Measurements from ENCODE around the gene CUX1. TPM values are rescaled to one million over a fixed set of nuclear protein-coding genes. Genes with fewer than 3 reads are reported as not detected.
"Not testable (repeated sequence)": the region's sequence is repeated elsewhere in the genome, so short reads cannot be mapped to it uniquely, and the experiment has no call there.

The CUX1 gene
- total RNA-seq, 2 donors from 2014 or later = 8.6 to 23.3 TPM

- DNase-seq (ENCODE audit: low spot score in 2 of 2) = no peak
- Mint-ChIP-seq H3K9me3 (no peaks in the 10 kb centered on the region), H3K36me3 (no peaks in the 10 kb centered on the region), H3K27ac (no peak overlapping the region)
- ATAC-seq = no peak
These were observed 154.0 kb downstream of the CUX1 start for GRCh38 chr7:101971457-101971856.

- no peak for ATAC-seq
- no peaks in the 10 kb centered on the region for H3K9me3 Mint-ChIP-seq
- H3K27ac Mint-ChIP-seq = peak overlapping the region in 1 of 2 donors; percentile 33
- DNase-seq (ENCODE audit: low spot score in 2 of 2) = no peak
- no peaks in the 10 kb centered on the region for H3K36me3 Mint-ChIP-seq
These were observed 155.2 kb downstream of the CUX1 start for GRCh38 chr7:101972627-101973026.

- Mint-ChIP-seq H3K27ac (peak overlapping the region in 1 of 2 donors; percentile 33), H3K36me3 (no peaks in the 10 kb centered on the region), H3K9me3 (no peaks in the 10 kb centered on the region)
- DNase-seq (ENCODE audit: low spot score in 2 of 2) (no peak), ATAC-seq (no peak)
These were observed 155.7 kb downstream of the CUX1 start for GRCh38 chr7:101973130-101973529.

- H3K27ac Mint-ChIP-seq = no peak overlapping the region
- ATAC-seq (no peak), DNase-seq (ENCODE audit: low spot score in 2 of 2) (no peak)
- H3K36me3 Mint-ChIP-seq = no peaks in the 10 kb centered on the region
- H3K9me3 Mint-ChIP-seq = no peaks in the 10 kb centered on the region
These were observed 157.0 kb downstream of the CUX1 start for GRCh38 chr7:101974393-101974792.

- Mint-ChIP-seq H3K9me3 (no peaks in the 10 kb centered on the region), H3K27ac (no peak overlapping the region), H3K36me3 (no peaks in the 10 kb centered on the region)
- ATAC-seq = no peak
- DNase-seq (ENCODE audit: low spot score in 2 of 2) = no peak
These were observed 157.6 kb downstream of the CUX1 start for GRCh38 chr7:101975046-101975445.

GRCh38 chr7:101976411-101976810 is 159.0 kb downstream of the CUX1 start:
- DNase-seq (ENCODE audit: low spot score in 2 of 2) (no peak), ATAC-seq (no peak)
- no peaks in the 10 kb centered on the region for H3K36me3 Mint-ChIP-seq
- no peaks in the 10 kb centered on the region for H3K9me3 Mint-ChIP-seq
- H3K27ac Mint-ChIP-seq = no peak overlapping the region

- DNase-seq (ENCODE audit: low spot score in 2 of 2) = no peak
- ATAC-seq = no peak
- Mint-ChIP-seq H3K36me3 (no peaks in the 10 kb centered on the region), H3K27ac (no peak overlapping the region), H3K9me3 (no peaks in the 10 kb centered on the region)
These were observed 159.8 kb downstream of the CUX1 start for GRCh38 chr7:101977249-101977648.

- Mint-ChIP-seq H3K36me3 (peaks cover 0 to 8% of the 10 kb centered on the region in 2 donors), H3K27ac (no peak overlapping the region), H3K9me3 (no peaks in the 10 kb centered on the region)
- no peak for ATAC-seq
- no peak for DNase-seq (ENCODE audit: low spot score in 2 of 2)
These were observed 161.3 kb downstream of the CUX1 start for GRCh38 chr7:101978683-101979082.

GRCh38 chr7:101983147-101983811 is 165.9 kb downstream of the CUX1 start:
- peak in 1 of 2 donors; percentile 24 for ATAC-seq
- no peak overlapping the region for H3K27ac Mint-ChIP-seq
- no peak for DNase-seq (ENCODE audit: low spot score in 2 of 2)
- peaks cover 0 to 8% of the 10 kb centered on the region in 2 donors for H3K36me3 Mint-ChIP-seq
- no peaks in the 10 kb centered on the region for H3K9me3 Mint-ChIP-seq

- Mint-ChIP-seq H3K27ac (no peak overlapping the region), H3K36me3 (peaks cover 0 to 8% of the 10 kb centered on the region in 2 donors), H3K9me3 (no peaks in the 10 kb centered on the region)
- no peak for ATAC-seq
- DNase-seq (ENCODE audit: low spot score in 2 of 2) = no peak
These were observed 166.9 kb downstream of the CUX1 start for GRCh38 chr7:101984133-101984879.

GRCh38 chr7:101985057-101985902 is 167.9 kb downstream of the CUX1 start:
- Mint-ChIP-seq H3K36me3 (peaks cover 0 to 8% of the 10 kb centered on the region in 2 donors), H3K27ac (peak overlapping the region in 1 of 2 donors; percentile 25)
- DNase-seq (ENCODE audit: low spot score in 2 of 2) = no peak

GRCh38 chr7:101985903-101986734 is 168.7 kb downstream of the CUX1 start:
- peaks cover 0 to 8% of the 10 kb centered on the region in 2 donors for H3K36me3 Mint-ChIP-seq
- no peaks in the 10 kb centered on the region for H3K9me3 Mint-ChIP-seq
- H3K27ac Mint-ChIP-seq = peak overlapping the region in 1 of 2 donors; percentile 25
- ATAC-seq (no peak), DNase-seq (ENCODE audit: low spot score in 2 of 2) (no peak)

More at GRCh38 chr7:101985057-101985902, 167.9 kb downstream of the CUX1 start:
- no peak for ATAC-seq
- no peaks in the 10 kb centered on the region for H3K9me3 Mint-ChIP-seq

GRCh38 chr7:101987494-101987893 is 170.1 kb downstream of the CUX1 start:
- no peak for ATAC-seq
- peaks cover 0 to 8% of the 10 kb centered on the region in 2 donors for H3K36me3 Mint-ChIP-seq

GRCh38 chr7:101988060-101988459 is 170.6 kb downstream of the CUX1 start:
- not testable (repeated sequence) for H3K27ac Mint-ChIP-seq

More at GRCh38 chr7:101987494-101987893, 170.1 kb downstream of the CUX1 start:
- H3K9me3 Mint-ChIP-seq = no peaks in the 10 kb centered on the region
- no peak overlapping the region for H3K27ac Mint-ChIP-seq
- DNase-seq (ENCODE audit: low spot score in 2 of 2) = no peak

GRCh38 chr7:101988513-101988912 is 171.1 kb downstream of the CUX1 start:
- DNase-seq (ENCODE audit: low spot score in 2 of 2) (no peak), ATAC-seq (no peak)
- Mint-ChIP-seq H3K9me3 (no peaks in the 10 kb centered on the region), H3K36me3 (peaks cover 0 to 2% of the 10 kb centered on the region in 2 donors), H3K27ac (no peak overlapping the region)

More at GRCh38 chr7:101988060-101988459, 170.6 kb downstream of the CUX1 start:
- H3K9me3 Mint-ChIP-seq; ATAC-seq; DNase-seq (ENCODE audit: low spot score in 2 of 2); H3K36me3 Mint-ChIP-seq: not testable (repeated sequence)

- H3K27ac Mint-ChIP-seq = no peak overlapping the region
- ATAC-seq (no peak), DNase-seq (ENCODE audit: low spot score in 2 of 2) (no peak)
- no peaks in the 10 kb centered on the region for H3K36me3 Mint-ChIP-seq
- no peaks in the 10 kb centered on the region for H3K9me3 Mint-ChIP-seq
These were observed 171.7 kb downstream of the CUX1 start for GRCh38 chr7:101989101-101989500.

Measured in activated naive CD4-positive, alpha-beta T cell treated with anti-CD3 and anti-CD28 coated beads, Interleukin-2, amount 50 U/mL, for 72 hours (primary cell).